Fibroblast of skin of abdomen (primary cell): ENCODE data around the gene TM2D1.
A peak's percentile ranks its signal among the peaks of the same experiment; 100 is the strongest.
"Not testable (repeated sequence)": the region's sequence is repeated elsewhere in the genome, so short reads cannot be mapped to it uniquely, and the experiment has no call there.

Experiments used
- DNase-seq: peaks from one replicate; pipeline ENCODE4 v3.0.0-alpha.2; 2013

TM2D1 gene

DNA sequence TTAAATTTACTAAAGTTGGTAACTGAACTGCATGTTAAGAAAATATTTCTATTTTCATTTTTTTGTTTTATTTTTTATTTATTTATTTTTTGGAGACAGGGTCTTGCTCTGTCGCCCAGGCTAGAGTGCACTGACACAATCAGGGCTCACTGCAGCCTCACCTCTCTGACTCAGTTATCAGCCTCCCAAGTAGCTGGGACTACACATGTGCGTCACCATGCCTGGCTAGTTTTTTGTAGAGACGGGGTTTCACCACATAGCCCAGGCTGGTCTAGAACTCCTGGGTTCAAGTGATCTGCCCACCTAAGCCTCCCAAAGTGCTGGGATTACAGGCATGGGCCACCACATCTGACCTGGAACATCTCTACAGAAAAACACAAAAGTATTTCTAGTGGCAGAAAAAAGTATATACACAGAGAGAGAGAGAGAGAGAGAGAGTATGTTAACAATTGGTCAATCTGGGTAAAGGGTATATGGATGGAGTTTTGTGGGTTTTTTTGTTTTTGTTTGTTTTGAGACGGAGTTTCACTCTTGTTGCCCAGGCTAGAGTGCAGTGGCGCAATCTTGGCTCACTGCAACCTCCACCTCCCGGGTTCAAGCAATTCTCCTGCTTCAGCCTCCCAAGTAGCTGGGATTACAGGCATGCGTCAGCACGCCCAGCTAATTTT lies 5.8 kb downstream of the TM2D1 start:
- DNase-seq, result not testable (repeated sequence)

DNA sequence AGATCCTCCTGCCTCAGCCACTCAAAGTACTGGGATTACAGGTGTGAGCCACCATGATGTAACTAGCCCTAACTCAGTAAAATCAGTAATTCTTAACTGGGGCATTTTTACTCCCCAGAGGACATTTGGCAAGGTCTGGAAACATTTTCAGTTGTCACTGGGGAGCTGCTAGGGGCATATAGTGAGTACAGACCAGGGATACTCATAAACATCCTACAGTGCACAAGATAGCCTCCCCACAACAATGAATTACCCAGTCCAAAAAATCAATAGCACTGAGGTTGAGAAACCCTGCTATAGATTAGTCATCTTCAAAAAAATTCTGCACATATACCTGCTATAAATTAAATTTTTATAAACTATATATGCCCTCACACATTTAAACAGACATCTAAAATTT lies 13.0 kb downstream of the TM2D1 start:
- DNase-seq, result no peak

DNA sequence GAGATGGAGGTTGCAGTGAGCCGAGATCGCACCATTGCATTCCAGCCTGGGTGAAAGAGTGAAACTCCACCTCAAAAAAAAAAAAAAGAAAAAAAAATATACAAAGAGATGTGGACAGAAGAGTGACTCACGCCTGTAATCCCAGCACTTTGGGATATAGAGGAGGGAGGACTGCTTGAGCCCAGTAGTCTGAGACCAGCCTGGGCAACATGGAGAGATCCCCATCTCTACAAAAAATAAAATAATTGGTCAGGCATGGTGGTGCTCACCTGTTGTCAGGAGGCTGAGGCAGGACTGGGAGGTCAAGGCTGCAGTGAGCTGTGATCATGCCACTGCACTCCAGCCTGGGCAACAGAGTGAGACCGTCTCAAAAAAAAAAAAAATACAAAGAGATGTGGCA lies 13.7 kb downstream of the TM2D1 start:
- peak; percentile 10 for DNase-seq

DNA sequence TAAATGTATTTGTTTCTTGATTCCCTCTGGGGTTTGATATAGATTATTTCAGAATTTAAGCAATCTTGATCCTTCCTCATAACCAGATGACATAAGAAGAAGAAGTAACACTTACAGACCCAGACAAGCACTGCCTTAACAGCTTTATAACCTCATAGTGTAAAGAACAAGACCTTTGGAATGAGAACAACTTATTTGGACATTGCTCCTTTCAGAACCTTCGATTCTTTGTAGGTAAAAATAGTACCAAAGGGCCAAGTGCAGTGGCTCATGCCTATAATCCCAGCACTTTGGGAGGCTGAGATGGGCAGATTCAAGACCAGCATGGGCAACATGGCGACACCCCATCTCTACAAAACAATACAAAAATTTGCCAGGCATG lies 15.0 kb downstream of the TM2D1 start:
- no peak for DNase-seq

DNA sequence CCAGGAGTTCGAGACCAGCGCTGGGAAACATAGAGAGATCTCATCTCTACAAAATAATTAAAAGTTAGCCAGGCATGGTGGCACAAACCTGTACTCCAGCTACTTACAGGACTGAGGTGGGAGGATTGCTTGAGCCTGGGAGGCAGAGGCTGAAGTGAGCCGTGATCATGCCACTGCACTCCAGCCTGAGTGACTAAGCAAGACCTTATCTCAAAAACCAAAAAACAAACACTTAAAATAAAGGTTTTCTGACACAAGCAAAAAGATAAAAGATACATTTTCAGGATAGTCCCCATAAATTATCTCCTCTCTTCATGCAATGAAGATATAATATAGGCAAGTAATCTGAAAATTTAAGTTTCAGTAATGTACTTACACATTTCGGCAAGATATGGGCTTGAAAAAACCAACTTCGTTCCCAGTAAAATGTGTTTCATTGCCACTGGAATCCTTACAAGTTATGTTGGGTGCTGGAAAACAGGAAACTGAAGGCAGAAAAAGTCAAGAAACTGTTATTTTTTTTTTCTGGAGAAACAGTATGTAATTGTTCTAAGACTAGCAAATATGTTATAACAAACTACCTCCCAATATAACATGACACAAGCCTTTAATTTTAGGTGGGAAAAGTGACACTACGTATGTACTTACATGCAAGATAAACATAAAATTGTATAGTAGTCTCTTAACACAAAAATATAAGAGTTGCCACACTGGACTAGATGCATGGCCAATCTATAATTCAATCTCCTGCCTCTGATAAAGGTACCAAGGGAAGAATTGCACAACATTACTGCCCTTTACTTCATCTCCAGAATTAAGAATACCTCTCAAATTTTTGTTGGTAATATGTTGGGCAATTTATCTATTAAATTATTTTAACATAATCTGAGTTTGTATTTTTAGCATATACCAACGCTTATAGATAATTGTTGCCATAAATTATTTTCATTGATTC lies 15.7 kb downstream of the TM2D1 start:
- DNase-seq, result no peak

DNA sequence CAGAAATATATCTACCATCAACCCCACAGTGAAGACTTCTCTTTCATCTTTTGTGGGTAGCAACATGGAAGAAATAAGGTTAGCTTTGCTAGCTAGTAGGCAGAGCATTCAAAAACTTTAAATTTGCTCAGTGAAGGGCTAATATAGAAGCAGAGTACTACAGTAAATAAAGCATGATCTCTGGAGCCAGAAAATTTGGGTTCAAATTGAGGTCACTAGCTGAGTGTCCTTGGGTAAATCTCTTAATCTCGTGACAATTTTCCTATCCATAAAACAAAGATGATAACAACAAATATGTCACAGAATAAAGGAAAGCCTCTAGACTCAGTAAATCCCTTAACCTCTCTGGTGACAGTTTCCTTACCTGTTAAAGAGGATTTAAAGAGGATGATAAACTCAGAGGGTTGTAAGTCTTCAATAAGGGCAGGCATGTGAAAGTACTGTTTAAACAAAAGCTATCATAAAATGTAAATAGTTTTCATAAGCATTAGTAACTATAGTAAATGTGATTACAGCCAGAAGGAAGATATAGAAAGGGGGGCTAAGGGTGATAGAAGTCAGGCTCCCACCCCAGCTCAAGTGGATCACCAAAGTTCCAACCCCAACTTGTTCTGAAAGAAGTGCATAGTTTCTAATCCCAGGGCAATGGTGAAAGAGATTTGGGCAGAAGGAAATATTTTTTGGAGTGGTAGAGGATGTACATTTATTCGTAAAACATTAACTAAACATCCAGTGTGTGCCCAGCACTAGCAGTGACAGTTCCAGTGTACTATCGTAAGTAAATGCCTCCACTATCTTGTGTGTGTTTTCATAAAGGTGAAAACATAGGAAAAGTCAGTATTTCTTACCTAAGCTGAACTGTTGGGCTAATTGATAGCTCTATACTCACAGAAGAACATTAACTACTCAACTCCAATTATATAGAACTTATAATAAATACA lies 24.8 kb downstream of the TM2D1 start:
- no peak for DNase-seq

DNA sequence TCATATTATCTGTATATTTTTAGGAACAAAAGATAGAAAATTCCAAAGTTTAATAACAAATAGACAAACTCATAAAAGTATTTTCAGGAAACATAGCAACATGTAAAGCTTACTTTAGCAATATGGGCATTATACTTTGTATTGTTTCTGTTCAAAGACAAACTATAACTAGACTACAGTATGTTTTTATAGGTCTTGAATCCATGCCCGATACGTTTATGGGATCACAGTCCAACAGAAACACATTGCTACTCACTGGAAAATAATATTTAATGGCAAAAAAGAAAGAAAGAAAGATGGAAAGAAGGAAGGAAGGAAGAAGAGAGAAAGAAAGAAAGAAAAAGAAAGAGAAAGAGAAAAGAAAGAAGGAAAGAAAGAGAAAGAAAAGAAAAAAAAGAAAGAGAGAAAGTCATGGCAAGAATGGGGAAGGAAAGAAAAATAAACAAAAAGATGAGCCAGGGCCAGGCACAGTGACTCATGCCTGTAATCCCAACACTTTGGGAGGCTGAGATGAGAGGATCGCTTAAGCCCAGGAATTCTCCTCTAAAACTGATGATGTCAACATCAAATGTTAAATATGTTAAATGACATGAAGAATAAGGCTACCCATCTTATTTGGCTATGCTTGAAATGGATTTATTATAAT lies 32.7 kb downstream of the TM2D1 start:
- DNase-seq, result peak; percentile 52

DNA sequence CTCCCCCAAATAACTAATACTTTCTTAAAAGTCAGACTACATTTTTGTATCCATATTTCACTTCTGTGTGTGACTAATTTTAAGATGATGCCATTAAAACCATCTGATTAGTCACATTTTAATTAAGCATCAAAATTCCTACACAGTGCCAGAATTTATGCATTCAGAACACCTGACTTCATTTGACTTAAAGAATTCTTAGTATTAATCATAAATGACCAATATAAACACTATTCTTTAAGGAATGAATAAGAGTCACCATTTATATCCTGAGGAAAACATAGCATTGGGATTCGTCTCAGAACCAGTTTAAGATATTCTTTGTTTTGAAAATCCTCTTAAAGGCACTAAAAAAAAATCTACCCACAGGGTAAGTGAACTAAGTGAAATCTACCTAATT lies 37.0 kb downstream of the TM2D1 start:
- DNase-seq, result peak; percentile 46

DNA sequence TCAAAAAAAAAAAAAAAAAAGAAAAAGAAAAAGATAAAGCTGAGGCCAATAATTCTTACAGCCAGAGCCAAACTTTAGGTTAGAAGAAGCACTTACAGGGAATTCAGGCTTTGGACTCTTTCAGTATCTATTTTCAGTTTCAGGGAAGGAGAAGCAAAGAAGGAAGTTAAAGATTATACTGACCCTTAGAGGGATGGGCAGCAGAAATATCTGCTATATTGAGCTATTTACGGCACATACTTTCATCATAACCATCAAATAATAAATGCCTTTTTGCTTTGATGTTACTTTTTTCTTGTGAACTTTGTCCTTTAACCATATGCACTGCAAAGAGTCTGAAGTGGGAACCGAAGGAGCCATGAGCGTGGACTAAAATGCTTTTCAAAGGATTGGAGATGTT lies 42.0 kb downstream of the TM2D1 start:
- DNase-seq, result no peak

DNA sequence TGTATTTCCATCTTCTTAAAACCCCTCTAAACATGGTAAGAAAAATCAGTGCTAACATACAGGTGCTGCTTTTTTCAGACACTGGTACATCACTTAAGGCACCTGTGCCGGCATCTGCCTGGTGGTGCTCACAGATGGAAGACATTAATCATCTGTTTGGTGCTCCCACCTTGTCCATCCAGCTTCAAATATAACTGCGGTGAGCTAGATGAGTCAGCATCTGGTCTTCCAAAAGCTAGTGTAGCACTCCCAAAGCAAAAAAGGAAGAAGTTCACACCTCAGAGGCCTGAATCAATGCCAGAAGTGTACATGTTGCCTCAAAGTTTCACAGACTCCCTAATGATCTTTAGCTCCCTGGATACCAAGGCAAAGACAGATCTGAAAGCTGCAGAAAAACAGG lies 44.4 kb downstream of the TM2D1 start:
- DNase-seq, result no peak

DNA sequence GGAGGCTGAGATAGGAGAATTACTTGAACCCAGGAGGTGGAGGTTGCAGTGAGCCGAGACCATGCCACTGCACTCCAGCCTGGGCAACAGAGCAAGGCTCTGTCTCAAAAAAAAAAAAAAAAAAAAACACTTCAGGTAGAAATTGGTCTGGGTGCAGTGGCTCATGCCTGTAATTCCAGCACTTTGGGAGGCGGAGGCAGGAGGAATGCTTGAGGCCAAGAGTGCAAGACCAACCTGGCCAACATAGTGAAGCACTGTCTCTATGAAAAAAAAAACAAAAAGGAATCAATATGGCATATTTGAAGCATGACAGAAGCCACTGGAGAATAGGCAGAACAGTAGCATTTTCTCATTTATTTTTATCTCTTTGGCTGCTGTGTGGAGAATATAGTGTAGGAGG lies 48.1 kb downstream of the TM2D1 start:
- DNase-seq, result not testable (repeated sequence)

DNA sequence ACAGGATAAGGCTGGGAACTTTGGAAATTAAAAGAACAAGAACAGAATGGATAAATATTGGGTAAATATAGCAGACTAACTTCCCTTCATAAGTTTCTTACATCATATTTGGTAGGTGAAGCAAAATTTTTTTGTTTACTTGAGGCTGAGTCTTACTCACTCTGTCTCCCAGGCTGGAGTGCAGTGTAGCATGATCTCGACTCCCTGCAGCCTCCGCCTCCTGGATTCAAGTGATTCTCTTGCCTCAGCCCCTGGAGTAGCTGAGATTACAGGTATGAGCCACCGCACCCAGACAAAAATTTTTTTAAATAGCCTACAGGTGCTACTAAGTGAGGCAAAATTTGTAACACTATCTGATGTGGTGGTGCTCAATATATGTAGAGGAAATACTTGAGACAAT lies 50.7 kb downstream of the TM2D1 start:
- no peak for DNase-seq

DNA sequence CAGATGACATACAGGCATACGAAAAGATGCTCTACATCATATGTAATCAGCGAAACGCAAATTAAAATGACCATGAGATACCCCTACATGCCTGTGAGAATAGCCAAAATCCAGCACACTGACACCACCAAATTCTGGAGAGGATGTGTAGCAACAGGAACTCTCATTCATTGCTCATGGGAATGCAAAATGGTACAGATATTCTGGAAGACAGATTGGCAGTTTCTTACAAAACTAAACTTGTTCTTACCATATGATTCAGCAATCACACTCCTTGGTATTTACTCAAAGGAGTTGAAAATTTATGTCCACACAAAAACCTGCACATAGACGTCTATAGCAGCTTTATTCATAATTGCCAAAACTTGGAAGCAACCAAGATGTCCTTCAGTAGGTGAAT lies 52.6 kb downstream of the TM2D1 start:
- DNase-seq, result no peak

DNA sequence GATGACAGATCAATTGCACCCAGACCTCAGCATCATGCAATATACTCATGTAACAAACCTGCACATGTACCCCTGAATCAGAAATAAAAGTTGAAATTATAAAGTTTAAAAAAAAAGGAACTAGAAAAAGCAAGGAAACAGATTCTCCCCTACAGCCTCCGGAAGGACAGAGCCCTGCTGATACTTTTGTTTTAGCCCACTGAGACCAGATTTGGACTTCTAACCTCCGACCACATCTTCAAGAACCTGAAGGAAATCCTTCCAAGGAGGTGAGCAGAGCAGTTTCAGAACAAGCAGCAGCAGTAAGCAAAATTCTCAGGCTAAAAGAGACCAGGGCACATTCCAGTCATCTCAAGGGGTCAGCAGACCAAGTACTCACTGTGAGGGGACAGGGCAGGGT lies 54.5 kb downstream of the TM2D1 start:
- no peak for DNase-seq

DNA sequence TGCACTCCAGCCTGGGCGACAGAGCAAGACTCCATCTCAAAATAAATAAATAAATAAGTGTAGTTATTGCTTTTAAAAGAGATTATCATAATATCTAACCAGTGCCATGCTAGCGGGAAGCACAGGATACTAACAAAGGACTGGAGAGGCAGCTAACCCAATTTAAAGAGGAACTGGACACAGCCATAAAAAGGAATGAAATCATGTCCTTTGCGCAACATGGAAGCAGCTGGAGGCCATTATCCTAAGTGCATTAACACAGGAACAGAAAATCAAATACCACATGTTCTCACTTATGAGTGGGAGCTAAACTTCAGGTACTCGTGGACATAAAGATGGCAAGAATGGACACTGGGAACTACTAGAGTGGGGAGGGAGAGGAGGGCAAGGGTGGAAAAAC lies 54.9 kb downstream of the TM2D1 start:
- no peak for DNase-seq

DNA sequence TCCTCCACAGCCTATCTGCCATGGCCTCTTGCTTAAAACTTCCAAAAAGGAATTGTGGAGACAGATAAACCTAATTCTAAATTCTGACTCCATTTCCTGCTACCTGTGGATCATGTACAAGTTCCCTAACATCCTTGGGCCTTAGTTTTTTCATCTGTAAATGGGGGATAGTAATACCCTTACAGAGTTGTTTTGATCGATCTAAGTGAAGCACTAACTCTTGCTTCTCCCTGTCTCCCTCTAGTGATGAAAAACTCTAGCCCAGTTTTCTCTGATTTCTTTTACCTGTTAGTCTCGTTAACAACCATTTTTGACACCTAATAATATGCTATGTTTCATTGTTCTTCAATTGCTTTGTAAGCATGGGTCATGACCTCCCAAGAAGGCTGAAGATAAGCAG lies 65.9 kb downstream of the TM2D1 start:
- DNase-seq, result no peak

DNA sequence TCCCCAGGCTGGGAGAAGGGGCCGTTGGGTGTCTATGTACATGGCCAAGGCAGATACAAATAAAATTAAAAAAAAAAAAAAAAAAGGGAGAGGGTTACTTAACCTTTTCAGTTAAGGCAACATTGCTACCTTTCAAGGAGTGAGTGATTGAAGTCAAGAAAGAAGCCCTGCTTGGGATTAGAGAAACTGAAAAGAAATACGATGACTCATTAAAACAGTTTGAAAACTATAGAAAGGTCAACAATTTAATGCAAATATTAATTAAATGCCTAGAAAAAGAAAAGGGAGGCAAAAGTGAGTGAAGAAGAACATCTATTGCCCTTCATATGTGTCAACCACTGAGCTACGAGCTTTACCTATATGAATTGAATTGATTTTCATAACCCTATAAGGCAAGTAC lies 69.5 kb downstream of the TM2D1 start:
- DNase-seq, result no peak

DNA sequence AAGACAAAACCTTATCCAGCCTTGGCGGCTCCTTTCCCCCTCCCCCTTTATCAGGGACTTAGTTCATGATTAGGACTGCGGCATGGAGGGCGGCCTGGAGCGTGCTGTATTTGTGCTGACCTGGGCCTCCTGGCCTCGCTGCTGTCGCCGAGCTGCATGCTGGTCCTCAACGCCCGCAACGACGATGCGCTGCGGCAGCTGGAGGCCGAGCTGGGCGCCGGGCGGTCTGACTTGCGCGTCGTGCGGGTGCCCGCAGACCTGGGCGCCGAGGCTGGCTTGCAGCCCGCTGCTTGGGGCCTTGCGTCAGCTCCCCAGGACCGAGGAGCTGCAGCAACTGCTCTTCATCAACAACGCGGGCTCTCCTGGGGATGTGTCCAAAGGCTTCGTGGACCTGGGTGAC lies 70.9 kb downstream of the TM2D1 start:
- DNase-seq, result no peak

DNA sequence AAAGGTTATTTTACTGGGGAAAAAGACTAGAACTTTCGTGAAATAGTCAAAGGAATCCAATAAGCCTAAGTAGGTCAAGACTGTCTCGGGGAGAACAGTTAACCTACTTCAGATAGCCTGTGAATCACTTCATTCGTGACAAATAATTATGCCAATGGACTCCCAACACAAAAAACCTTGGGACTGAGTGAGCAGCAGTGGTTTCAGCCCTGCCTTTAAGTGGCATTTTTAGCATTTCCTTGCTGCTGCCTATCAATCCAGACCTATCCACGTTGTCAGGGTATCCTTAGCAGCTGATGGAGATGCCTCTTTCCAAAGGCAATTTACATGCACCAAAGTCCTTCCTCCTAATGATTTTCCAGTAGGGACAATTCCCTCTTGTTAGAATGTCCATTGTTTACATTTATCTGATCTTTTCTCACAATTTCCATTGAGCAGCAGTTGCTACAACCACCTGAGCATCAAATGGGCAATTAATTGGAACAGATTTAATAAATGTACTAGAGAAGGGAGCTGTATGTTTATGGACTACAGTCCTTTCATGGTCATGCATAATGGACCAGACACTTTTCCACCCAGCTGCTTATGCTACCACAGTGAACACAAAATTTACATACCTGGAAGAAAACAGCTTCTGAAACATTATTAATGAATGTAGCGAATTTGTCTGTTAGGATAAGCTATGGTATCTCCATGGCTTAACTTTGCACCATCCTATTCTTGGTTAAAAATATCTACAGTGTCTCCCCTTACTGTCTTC lies 75.8 kb downstream of the TM2D1 start:
- DNase-seq, result no peak

DNA sequence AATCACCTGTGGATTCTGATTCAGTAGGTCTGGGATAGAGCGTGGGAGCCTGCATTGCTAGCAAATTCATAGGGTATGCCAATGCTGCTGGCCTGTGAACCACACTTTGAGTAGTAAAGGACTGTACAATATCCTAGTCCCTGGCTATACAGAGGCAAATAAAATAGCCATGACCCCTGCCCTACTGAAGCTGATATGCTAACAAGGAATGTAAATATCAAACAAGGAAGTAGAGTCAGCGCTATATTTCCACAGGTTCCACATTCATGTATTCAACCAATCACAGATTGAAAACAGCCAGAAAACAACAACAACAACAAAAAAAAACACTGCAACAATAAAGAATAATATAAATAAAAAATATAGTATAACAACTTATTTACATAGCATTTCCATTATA lies 77.8 kb downstream of the TM2D1 start:
- DNase-seq, result no peak

DNA sequence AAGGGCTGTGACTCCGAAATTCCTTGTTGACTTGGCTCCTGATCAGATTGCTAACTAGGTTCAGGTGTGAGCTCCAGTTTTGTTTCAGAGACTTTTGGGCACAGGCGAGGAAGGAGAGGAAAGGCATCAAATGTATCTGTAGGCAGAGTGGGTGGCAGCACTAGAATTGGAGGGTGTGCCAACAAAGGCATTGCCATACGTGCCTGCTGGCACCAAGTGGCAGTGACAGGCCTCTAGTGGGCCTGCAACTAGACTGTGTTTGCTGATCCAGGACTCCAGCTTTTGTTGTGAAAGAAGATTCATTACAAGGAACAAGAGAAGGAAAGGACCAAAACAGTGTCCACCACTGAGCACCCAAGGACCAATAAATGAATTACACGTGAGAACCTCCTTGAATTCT lies 79.5 kb downstream of the TM2D1 start:
- DNase-seq, result no peak

DNA sequence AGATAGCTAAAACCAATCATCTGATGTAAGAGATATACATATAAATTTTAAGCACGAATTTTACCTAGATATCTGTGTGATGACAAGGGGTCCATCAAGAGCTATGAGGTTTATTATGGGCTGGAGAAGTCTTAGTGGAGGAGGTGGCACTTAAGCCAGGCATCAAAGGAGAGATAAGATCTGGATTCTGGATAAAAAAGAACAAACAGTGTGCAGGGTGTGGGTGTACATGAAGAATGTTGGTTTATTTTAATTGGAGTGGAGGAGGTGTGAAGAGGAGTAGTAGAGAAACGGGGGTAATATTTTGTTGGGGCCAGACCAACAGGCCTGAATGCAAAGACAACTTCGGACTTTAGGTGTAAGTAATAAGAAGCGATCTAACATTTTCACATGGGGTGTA lies 80.6 kb downstream of the TM2D1 start:
- no peak for DNase-seq
